HL-60 (cell line): ENCODE data around the gene XYLB.
"Not testable (repeated sequence)": the region's sequence is repeated elsewhere in the genome, so short reads cannot be mapped to it uniquely, and the experiment has no call there.

Experiments used
- POLR2AphosphoS5 ChIP-seq: IDR thresholded peaks from 2 replicates; pipeline ENCODE4 v1.6.1; 2012; ENCODE audit warnings: low read depth
- SPI1 ChIP-seq: IDR thresholded peaks from 2 replicates; pipeline ENCODE4 v1.6.1; 2012; ENCODE audit warnings: low read depth, mild to moderate bottlenecking, borderline replicate concordance
- TF ChIP-seq, protein P1 (sequence below): IDR thresholded peaks from one replicate; pipeline ENCODE4 v1.5.1; 2011; ENCODE audit warnings: low read length, control low read depth, inconsistent platforms; ENCODE audit not compliant: insufficient read depth
- TF ChIP-seq, protein P2 (sequence below): IDR thresholded peaks from 2 replicates; pipeline ENCODE4 v1.6.1; 2012; ENCODE audit warnings: low read depth; ENCODE audit not compliant: insufficient replicate concordance

DNA sequence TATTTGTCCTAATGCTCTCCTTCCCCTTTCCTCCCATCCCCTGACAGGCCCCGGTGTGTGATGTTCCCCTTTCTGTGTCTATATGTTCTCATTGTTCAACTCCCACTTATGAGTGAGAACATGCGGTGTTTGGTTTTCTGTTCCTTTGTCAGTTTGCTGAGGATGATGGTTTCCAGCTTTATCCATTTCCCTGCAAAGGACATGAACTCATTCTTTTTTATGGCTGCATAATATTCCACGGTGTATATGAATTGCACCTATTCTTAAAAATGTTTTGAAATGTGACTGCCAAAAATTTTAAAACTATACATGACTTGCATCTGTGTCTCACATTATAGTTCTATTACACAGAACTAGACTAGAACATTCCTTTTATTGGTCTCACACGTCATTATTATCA lies 25.9 kb upstream of the XYLB start:
- TF ChIP-seq, protein P1, sequence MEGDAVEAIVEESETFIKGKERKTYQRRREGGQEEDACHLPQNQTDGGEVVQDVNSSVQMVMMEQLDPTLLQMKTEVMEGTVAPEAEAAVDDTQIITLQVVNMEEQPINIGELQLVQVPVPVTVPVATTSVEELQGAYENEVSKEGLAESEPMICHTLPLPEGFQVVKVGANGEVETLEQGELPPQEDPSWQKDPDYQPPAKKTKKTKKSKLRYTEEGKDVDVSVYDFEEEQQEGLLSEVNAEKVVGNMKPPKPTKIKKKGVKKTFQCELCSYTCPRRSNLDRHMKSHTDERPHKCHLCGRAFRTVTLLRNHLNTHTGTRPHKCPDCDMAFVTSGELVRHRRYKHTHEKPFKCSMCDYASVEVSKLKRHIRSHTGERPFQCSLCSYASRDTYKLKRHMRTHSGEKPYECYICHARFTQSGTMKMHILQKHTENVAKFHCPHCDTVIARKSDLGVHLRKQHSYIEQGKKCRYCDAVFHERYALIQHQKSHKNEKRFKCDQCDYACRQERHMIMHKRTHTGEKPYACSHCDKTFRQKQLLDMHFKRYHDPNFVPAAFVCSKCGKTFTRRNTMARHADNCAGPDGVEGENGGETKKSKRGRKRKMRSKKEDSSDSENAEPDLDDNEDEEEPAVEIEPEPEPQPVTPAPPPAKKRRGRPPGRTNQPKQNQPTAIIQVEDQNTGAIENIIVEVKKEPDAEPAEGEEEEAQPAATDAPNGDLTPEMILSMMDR = not testable (repeated sequence)
- not testable (repeated sequence) for TF ChIP-seq POLR2AphosphoS5, SPI1
- TF ChIP-seq, protein P2, sequence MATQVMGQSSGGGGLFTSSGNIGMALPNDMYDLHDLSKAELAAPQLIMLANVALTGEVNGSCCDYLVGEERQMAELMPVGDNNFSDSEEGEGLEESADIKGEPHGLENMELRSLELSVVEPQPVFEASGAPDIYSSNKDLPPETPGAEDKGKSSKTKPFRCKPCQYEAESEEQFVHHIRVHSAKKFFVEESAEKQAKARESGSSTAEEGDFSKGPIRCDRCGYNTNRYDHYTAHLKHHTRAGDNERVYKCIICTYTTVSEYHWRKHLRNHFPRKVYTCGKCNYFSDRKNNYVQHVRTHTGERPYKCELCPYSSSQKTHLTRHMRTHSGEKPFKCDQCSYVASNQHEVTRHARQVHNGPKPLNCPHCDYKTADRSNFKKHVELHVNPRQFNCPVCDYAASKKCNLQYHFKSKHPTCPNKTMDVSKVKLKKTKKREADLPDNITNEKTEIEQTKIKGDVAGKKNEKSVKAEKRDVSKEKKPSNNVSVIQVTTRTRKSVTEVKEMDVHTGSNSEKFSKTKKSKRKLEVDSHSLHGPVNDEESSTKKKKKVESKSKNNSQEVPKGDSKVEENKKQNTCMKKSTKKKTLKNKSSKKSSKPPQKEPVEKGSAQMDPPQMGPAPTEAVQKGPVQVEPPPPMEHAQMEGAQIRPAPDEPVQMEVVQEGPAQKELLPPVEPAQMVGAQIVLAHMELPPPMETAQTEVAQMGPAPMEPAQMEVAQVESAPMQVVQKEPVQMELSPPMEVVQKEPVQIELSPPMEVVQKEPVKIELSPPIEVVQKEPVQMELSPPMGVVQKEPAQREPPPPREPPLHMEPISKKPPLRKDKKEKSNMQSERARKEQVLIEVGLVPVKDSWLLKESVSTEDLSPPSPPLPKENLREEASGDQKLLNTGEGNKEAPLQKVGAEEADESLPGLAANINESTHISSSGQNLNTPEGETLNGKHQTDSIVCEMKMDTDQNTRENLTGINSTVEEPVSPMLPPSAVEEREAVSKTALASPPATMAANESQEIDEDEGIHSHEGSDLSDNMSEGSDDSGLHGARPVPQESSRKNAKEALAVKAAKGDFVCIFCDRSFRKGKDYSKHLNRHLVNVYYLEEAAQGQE = not testable (repeated sequence)
